ENCODE measurements around the gene RBM26. TPM values are rescaled to one million over a fixed set of nuclear protein-coding genes. Genes with fewer than 3 reads are reported as not detected.
"Not testable (repeated sequence)": the region's sequence is repeated elsewhere in the genome, so short reads cannot be mapped to it uniquely, and the experiment has no call there.

RBM26 gene
- total RNA-seq, 2 donors from 2014 or later: 29.0 to 45.9 TPM

- Histone ChIP-seq H3K27ac (no peak overlapping the region), H3K36me3 (no peaks in the 10 kb centered on the region), H3K27me3 (replicated peaks; ENCODE audit: insufficient read depth) (no peaks in the 10 kb centered on the region), H3K9me3 (no peaks in the 10 kb centered on the region), H3K4me1 (replicated peaks) (no peaks in the 10 kb centered on the region), H3K4me3 (no peak overlapping the region)
- TF ChIP-seq POLR2A (IDR thresholded peaks at IDR 0.05) (no peak), CTCF (IDR thresholded peaks at IDR 0.05) (no peak), POLR2AphosphoS5 (IDR thresholded peaks at IDR 0.05) (no peak)
- intact Hi-C loops (cut with DNase I): no loop called here
- WGBS: 38% methylated on average over 3 of the region's 3 CpGs
- no peak for DNase-seq (ENCODE audit: low spot score)
Measured at GRCh38 chr13:79282976-79283375, 123.1 kb downstream of the RBM26 start.

GRCh38 chr13:79282508-79282907 lies 123.5 kb downstream of the RBM26 start:
- H3K4me3 ChIP-seq: no peak overlapping the region
- intact Hi-C loops (cut with DNase I): no loop called here
- H3K4me1 ChIP-seq (replicated peaks): no peaks in the 10 kb centered on the region
- DNase-seq (ENCODE audit: low spot score): no peak
- H3K27ac ChIP-seq: no peak overlapping the region
- H3K9me3 ChIP-seq: no peaks in the 10 kb centered on the region
- H3K36me3 ChIP-seq: no peaks in the 10 kb centered on the region
- H3K27me3 ChIP-seq (replicated peaks; ENCODE audit: insufficient read depth): no peaks in the 10 kb centered on the region
- 80% methylated on average over 4 of the region's 4 CpGs for WGBS
- no peak for TF ChIP-seq POLR2A (IDR thresholded peaks at IDR 0.05)
- no peak for TF ChIP-seq CTCF (IDR thresholded peaks at IDR 0.05)
- TF ChIP-seq POLR2AphosphoS5 (IDR thresholded peaks at IDR 0.05): no peak

- Histone ChIP-seq H3K4me3 (no peak overlapping the region), H3K27me3 (replicated peaks; ENCODE audit: insufficient read depth) (no peaks in the 10 kb centered on the region), H3K36me3 (no peaks in the 10 kb centered on the region), H3K9me3 (no peaks in the 10 kb centered on the region), H3K27ac (no peak overlapping the region), H3K4me1 (replicated peaks) (no peaks in the 10 kb centered on the region)
- 51% methylated on average over 3 of the region's 3 CpGs for WGBS
- DNase-seq (ENCODE audit: low spot score): no peak
- no peak for TF ChIP-seq POLR2AphosphoS5 (IDR thresholded peaks at IDR 0.05)
- no peak for TF ChIP-seq CTCF (IDR thresholded peaks at IDR 0.05)
- TF ChIP-seq POLR2A (IDR thresholded peaks at IDR 0.05): no peak
- intact Hi-C loops (cut with DNase I): no loop called here
Measured at GRCh38 chr13:79281339-79281747, 124.7 kb downstream of the RBM26 start.

DNA sequence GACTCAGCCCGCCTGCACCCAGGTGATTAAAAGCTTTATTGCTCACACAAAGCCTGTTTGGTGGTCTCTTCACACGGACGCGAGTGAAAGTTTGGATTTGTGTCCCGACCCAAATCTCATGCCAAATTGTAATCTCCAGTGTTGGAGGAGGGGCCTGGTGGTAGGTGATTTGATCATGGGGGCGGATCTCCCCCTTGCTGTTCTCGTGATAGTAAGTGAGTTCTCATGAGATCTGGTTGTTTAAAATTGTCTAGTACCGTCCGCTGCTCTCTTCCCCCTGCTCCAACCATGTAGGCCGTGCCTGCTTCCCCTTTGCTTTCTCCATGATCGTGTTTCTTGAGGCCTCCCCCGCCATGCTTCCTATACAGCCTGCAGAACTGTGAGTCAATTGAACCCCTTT lies 126.3 kb downstream of the RBM26 start:
- H3K9me3 ChIP-seq; H3K4me1 ChIP-seq (replicated peaks); H3K27ac ChIP-seq; H3K4me3 ChIP-seq; H3K27me3 ChIP-seq (replicated peaks; ENCODE audit: insufficient read depth); DNase-seq (ENCODE audit: low spot score); intact Hi-C loops (cut with DNase I); H3K36me3 ChIP-seq: not testable (repeated sequence)
- WGBS: 89% methylated on average over 11 of the region's 12 CpGs

DNA sequence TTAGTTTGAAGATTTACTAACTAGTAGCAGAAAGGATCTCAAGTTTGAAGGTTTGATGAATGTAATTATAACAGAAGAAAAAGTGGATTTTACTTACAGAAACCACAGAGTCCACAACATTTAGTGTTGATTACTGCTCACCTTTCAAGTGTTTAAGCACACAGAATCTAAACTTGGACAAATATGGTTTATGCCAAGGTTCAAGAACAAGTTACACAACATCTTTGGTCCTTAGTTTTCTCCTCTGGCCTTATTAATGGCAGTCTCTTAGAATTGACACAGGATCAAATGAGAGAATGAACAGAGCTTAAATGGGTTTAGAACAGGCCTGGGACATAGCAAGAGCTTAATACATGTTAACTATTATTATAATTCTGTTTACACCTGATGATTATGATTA lies 133.0 kb downstream of the RBM26 start:
- H3K9me3 ChIP-seq: no peaks in the 10 kb centered on the region
- no peak overlapping the region for H3K27ac ChIP-seq
- H3K36me3 ChIP-seq: no peaks in the 10 kb centered on the region
- no peaks in the 10 kb centered on the region for H3K27me3 ChIP-seq (replicated peaks; ENCODE audit: insufficient read depth)
- DNase-seq (ENCODE audit: low spot score): no peak
- H3K4me1 ChIP-seq (replicated peaks): no peaks in the 10 kb centered on the region
- H3K4me3 ChIP-seq: no peak overlapping the region
- intact Hi-C loops (cut with DNase I): no loop called here
- TF ChIP-seq CTCF (IDR thresholded peaks at IDR 0.05) (no peak), POLR2AphosphoS5 (IDR thresholded peaks at IDR 0.05) (no peak), POLR2A (IDR thresholded peaks at IDR 0.05) (no peak)

Measured in prostate gland (tissue), 2 donors.